ENCODE measurements around the gene MAPKAP1.

MAPKAP1 gene

DNA sequence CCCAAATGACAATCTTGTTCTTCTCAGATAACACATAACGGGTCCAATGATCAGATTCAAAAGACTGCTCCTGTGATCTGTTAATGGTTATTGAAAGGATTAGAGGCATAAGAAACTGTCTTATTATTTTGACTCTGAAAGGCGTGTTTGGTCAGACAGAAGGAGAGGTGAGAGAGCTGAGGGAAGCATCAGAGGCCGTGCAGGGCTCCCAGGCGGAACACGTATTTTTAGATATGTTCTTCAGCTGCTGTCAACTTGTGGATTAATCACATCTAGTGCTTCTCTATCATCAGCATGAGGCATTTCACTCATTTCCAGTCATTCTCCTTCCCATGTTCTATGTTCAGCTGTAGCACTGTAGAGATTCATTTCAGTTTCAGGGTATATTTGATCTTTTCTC, 199.8 kb downstream of the MAPKAP1 start:
- no peak for DNase-seq

DNA sequence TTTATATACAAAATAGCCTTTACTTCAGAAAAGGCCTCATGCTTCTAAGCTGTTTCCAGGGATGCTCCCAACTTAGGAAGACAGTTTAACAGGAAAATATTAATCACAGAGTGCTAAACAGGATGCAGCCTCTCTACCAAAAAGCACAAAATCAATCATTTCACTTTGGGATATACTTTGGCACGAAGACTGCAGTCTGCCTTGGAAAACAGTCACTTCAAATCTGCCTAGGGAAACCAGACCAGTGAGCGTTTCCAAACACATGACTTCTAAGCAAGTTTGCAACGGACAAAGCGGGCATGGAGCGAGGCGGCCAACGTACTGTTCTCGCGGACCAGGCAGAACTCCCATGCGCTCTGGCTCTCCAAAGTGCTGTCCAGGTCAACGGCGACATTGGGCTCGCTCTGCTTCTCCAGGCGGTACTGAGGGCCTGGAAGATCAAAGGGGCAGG, 201.0 kb downstream of the MAPKAP1 start:
- DNase-seq, result no peak

DNA sequence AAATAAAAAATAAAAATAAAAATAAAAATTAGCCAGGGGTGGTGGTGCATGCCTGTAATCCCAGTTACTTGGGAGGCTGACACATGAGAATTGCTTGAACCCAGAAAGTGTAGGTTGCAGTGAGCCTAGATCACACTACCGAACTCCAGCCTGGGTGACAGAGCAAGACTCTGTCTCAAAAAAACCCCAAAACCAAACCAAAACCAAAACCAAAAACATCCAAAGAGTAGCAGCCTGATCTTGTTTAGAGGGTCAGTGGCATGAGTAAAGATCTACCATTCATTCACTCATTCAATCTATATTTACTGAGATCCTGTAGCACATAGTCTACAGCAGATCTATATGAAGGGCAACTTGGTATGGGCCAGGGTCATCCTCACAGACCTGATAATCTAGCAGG, 202.4 kb downstream of the MAPKAP1 start:
- DNase-seq, result no peak

DNA sequence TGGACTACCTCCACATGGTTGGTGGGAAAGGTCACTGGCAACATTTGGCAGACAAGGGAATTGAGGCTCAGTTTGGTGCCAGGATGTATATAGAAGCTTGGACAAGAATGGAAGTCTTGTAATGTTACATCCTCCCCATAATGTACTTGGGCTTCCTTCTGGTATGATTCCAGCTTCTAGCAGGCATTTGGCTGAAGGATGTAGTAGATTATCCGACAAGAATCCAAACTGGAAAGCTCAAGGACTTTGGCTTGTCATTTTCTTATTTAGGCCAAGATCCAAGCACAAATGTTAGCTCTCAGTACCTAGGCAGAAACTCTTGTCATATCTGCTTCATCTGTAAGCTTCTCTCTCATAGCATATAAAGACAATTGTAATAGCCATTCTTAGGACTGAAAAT, 209.1 kb downstream of the MAPKAP1 start:
- no peak for DNase-seq

DNA sequence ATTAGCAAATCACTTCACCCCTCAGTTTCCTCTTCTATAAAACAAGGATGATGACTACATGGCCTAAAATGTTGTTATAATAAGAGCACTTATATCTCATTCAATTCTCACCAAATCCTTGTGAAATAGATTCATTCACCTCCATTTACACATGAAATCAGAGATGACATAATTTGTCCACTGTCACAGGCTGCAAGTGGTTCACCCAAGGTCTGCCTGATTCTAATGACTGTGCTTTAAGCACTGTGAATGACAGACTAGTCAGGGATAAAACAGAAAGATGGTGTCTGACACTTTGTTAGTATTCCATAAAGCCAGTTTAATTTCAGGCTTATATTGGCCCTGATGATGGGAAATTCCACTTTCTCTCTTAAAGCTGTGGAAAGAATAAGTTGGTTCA, 209.5 kb downstream of the MAPKAP1 start:
- DNase-seq, result no peak

DNA sequence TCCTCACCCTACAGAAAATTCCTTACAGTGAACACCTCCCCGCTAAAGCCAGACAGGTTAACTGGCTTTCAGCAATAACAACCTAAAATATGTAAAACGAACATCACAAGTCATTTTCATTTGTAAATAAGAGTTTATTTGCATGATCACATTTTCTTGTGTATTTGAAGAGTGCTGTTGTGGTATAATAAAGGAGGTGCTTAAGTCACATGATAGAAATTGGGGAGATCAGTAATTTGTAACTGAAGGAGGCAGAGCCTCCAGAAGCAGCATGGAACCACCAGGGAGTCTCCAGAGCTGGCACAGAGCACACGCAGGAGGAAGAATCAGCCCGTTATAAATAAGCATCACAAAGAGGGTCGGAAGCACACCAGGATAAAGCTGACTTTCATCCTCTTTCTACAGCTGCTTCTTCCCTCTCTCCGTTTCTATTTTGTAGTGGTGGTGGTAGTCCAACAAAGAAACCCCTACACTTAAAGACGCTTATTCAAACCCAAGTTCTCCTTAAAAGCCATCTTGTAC, 210.6 kb downstream of the MAPKAP1 start:
- DNase-seq, result no peak

DNA sequence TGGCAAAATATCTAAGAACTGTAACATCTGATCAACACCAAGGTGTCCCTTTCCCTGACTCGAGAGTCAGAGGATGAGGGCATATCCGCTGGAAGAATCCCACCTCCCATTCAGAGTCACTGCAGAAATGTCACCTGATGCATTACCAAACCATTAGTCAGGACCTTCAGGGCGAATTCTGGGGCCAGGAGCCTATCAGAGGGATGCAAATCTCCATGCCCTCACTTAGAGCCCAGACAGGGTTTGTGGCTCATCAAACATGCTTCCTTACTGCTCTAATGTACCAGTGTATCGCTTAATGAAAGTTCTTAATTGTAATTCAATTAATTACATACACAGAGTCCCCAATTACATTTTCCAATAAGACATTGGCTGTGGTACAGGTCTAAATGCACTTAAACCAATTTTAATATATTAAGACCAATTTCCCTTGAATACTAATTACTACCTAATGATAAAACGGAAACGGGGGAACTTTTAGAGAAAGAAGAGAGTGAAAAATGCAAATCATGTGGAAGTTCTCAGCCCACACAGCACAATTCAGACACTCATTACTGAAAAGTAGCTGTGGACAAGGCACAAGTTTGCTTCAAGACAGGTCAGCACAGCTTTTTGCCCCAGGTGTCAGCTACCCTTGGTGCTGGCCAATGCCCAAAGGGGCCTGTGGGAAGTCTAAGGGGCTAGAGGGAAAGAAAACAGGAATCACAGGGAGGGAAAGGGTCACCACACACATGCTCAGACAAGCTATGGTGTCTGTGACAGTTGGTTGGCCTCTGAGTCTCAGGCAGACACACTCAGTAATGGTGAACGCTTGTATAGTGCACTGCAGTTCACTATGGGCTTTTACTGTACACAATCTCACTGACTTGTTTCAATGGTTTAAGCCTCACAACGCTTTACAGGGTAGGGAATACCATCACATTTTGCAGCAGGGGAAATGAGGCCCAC, 211.6 kb downstream of the MAPKAP1 start:
- DNase-seq, result no peak

DNA sequence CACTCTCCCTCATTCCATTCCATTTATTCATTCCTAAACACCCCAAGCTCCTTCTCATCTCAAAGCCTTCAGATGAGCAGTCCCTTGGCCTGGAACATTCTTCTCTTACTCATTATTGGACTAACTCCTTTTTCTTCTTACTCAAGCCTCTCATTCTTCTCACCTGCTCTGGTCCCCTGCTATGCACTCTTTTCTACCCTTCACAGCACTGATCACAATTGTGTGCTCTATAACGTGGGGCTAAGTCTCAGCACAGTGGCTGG, 212.4 kb downstream of the MAPKAP1 start:
- no peak for DNase-seq

DNA sequence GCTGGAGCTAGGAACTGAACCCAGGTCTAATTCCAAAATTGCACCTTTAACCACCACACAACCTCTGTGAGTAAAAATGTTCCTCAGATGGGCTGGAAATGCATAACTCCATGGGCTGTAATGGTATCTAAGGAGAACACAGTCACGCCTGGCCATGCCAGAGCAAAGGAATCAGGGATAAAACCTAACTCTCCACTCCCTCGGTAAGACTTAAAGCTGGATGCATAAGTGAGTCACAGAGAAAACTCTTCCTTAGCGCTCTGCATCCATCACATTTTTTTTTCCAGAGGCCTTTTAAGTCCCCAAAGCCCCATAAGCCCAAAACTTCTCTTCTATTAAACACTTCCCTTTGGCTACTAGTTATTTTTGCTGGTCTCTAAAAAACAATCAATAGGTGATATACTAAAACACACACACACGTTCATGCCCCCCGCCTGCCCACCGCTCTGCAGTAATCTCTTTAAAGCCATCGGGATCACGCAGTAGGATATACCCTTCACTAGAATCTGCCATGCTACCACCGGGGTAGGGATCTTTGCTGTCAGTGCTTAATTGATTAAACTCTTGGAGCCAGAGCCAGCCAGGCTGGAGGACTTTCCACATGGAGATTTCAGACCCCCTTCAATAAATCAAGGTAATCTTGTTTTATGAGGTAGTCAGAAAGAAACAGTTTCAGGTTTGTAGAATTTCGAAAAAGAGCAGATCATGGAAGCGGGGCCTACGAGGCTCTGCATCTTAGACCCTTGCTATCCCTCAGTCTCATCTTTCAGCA, 212.9 kb downstream of the MAPKAP1 start:
- DNase-seq, result no peak

DNA sequence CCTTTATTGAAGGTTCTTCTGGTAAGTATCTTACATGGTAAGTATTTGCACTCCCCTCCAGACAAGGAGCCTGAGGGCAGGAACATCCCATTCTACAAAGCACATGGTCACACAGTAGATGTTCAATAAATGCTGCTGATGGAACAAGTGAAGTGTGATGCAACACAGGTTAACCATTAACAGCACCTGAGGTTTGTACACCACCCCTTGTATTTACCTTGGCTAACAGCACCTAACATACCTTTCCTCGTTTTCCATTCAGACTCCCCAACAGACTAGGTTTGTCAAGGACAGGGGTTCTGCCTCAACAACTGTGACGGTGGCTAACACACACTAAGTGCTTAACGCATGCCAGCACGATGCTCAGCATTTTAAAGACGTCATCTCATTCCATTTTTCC, 213.6 kb downstream of the MAPKAP1 start:
- no peak for DNase-seq

DNA sequence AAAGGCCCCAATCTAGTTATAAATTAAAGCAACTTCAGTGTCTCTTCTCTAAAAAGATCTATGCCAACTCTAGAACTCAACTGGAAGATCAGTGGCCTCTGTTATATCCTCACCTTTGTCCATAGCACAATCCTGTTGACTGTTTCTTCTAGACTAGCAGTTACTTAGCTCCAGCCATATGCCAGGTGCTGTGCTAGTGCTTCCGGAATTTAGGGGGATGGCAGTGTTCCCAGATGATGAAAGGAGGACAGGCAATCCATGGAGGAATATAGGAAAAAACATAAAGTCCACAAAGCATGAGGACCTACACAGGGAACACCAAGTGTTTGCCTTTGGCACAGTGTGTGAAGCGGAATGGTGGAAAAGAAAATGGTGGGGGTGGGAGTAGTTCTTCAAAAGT, 214.3 kb downstream of the MAPKAP1 start:
- no peak for DNase-seq

DNA sequence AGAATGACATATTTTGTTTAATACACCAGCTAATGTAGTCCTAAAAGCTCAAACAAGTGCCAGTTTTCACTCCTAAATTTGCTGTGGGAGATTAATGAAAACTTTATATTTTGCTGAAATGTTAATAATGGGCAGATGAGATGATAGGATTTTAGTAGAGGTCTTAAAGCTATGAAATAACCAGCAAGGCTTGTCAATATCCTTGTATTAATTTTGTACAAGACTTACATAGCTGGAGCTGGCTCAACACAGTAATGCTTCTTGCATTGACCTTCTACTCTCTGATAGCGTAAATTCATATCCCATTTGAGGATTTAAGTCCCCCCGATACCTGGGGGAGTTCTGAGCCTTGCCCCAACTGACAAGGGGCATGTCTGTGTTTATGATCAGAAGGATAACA, 219.2 kb downstream of the MAPKAP1 start:
- DNase-seq, result no peak

DNA sequence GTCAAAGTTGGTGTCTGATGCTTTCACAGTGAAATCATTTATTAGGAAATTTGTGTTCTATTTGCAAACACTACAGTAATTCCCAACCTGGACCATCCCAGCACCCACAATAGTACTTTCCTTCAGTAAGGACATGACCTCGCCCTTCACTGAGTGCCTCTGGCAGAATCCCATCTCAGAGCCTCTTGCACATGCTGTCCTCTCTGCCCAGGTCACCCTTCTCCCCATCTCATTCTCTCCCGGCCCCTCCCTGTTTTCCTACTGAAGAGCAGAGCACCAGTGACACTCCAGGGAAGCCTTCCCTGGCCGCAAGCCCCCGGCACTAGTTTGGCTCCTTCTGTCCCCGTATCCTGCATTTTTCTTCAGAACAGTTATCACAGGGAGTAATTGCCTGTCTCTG, 220.4 kb downstream of the MAPKAP1 start:
- DNase-seq, result no peak

DNA sequence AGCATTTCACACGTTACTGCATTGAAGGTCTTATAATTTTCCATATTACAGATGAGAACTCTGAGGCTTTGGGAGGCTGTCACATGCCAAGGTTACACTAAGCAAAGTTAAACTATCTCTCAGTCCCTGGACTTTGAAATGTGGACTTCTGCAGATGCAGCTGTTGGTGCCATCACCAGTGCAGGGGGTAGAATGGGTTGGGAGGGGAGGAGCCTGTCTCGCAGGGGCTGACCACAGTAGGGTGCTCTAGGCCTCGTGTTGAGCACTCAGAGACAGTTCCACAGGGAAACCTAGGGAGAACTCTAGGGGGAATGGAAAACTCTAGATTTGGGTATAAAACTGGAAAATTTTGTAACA, 220.9 kb downstream of the MAPKAP1 start:
- no peak for DNase-seq

DNA sequence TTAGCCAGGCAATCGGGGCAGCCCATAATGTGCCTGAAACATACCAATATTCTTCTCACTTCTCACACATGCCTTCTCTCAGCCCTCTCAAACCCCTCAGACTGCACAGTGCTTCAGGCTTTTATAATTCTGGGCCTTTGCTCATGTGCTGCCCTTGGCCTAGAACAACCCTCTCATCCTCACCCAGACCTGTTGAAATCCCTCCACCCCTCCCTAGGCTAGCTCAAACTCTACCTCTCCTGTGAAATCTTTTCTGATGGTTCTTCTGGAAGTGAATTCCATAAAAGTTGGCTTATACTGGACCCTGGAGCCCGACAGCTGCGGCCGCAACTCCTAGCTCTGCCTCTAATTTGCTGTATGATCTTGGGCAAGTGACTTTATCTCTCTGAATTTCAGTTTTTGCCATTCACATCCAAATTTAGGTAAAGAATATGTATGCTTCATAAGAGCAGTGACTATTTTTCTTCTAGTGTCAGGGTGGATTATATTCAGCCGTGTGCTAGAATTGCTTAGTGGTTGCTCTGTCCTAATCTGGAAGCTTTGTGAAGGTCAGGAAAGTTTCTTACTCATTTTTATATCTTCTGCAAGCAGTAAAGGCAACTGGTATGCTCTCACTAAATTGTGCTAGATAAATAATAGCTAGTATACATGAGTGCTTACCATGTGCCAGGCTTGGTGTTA, 221.4 kb downstream of the MAPKAP1 start:
- DNase-seq, result no peak

DNA sequence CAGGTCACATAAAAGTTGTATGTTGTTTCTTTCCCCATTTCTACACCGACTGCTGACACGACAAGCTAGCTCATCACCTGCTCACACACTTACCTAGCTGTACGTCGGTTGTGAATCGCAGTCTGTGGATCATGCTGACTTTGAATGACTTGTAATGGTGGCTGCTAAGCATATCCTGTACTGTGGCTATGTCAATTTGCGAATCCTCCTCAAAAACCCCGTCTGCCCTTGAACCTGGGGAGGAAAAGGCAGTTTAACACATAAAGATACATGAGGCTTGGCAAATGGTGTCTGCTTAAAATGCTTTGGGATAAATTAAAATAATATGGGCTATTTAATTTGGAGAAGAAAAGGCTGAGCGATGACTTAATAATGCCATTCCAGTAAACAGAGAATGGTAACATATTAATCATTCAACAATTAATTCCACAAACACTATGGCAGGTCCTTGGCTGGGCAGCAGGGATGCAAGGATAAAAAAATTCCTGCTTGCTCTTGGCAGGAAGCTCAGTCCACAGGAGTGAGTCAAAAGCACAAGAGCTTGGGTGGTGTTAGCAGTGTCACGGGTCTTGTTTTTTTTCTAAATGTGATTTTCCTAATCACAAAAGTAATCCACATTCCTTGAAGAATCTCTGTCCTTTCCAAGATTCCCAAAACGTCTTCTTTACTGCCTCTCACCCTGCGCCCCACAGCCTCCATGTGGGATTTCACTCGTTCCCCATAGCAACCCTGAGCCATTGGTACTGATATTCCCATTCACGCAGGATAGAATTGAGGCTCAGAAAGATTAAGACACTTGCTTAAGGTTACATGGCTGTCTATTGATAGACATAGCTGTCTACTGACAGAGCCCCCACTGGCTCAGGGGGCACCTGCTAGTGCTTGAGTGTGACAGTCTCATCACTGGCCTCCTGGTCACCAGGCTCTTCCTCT, 222.4 kb downstream of the MAPKAP1 start:
- no peak for DNase-seq

DNA sequence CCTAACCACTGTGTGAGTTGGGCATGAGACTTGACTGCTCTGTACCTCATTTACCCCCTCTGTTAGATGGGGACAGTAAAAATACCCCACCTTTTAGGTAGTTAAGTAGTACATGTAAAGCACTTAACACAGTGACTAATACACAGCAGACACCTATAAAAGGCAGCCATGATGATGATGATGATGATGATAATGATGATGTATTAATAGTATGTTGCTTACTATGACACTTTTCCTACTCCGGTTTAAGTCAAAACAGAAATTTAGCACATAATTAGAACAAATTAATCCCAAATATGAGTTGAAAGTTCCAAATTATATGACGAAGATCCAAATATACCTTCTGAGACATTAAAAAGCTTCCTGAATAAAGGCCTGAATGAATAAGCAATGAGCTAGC, 223.3 kb downstream of the MAPKAP1 start:
- no peak for DNase-seq

DNA sequence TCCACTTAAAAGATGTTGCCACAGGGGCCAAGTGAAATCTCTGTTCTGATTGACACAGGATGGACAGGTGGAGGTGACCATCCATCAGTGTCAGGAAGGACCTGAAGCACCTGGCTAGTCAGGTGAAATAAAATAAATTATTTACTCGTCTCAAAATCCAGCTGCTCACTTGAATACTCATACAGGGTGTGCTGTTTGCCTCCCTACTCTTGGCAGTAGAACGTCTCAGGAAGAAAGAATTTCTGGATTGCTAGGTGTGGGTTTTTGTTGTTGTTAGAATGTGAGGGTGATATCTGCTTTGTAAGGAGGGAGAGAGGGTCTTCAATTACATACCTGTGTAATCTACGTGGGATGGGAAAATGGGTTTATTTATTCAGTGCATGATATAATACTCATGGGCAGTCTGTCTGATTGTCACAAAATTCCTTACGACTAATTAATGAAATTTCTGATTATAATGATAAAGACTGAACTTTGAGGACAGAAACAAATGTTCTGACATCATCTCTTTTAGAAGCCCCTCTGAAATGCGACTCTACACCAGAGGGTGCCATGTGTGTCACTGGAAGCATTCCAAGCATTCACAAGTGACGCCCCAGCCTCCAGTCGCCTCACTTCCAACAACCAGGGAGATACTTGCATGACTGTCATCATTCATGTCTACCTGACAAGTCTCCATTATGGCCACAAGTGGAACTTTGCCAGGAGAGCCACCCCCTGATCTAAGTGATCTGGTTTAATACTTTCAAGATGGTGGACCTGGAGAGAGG, 227.0 kb downstream of the MAPKAP1 start:
- no peak for DNase-seq

DNA sequence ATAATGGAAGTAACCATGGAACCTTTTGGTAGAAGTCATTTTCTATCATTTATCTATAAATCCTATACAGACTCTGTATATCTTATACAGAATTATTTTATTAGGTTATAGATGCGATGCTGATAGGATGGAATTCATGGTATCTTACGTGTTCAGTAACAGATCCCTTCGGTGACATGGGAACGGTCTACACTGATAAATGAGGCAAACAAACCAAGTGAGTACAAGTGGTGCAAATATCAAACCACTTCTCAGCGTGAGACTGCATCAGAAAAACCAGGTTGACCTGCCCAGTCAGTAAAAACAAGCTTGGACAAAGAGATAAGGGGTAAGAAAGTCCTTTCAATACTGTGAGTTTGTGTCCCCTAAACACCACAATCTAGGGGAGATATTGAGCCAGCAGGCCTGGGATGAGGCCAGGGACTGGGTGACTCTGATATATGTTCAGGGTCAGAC, 229.9 kb downstream of the MAPKAP1 start:
- no peak for DNase-seq

DNA sequence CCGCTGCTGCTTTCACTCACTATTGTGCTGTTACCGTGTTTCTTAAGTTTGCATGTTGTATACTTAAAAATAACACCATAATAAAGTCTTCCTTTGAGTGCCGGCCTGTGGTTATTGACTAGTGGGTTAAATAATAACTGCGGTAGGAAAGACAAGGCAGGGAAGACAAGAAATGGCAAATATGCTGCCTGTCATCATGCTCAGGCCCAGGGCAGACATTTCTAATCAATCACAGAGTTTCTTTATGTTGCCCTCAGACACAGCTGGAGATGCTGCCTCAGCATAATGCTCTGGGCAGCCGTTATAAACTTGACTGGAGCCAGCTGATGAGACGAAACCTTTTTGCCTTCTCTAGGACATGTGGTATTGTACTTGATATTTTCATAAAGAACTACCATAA, 230.4 kb downstream of the MAPKAP1 start:
- no peak for DNase-seq

DNA sequence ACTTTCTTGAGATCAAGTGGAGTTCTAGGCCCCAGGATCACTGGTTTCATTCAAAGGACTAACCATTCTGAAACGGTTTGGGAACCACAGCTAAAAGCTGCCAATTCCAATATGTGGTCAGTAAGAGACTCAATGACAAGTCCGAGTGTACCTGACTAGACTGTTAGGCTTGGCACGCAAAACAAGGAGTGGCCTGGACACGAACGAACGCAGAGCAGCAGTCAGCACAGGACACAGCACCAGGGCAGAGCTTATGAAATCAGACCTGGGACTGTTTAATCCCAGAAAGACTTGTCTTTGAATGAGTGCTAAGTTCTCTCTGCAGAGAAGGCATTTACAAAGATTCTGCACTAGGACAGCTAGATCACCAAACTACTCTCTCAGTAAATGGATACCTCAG, 231.6 kb downstream of the MAPKAP1 start:
- no peak for DNase-seq
